Keratinocyte (primary cell): ENCODE data around the gene SLC34A1.

Experiments used
- EZH2 ChIP-seq: IDR thresholded peaks from one replicate; pipeline ENCODE4 v1.6.1; 2012; ENCODE audit warnings: inconsistent platforms, mild to moderate bottlenecking, low read length, moderate library complexity
- TF ChIP-seq, protein P1 (sequence below), 3 experiments: IDR thresholded peaks in 1 of 3; conservative IDR thresholded peaks in 1 of 3; optimal IDR thresholded peaks in 1 of 3; 2 replicates in 2 of 3; 3 replicates in 1 of 3; pipeline versions ENCODE3 to v1.5.1; 2011; ENCODE audit warnings: low read length in 3 of 3, mild to moderate bottlenecking in 3 of 3, moderate library complexity in 2 of 3, control low read depth in 1 of 3, inconsistent platforms in 1 of 3; ENCODE audit not compliant: insufficient read depth in 2 of 3; ENCODE audit errors: extremely low read depth in 1 of 3

DNA sequence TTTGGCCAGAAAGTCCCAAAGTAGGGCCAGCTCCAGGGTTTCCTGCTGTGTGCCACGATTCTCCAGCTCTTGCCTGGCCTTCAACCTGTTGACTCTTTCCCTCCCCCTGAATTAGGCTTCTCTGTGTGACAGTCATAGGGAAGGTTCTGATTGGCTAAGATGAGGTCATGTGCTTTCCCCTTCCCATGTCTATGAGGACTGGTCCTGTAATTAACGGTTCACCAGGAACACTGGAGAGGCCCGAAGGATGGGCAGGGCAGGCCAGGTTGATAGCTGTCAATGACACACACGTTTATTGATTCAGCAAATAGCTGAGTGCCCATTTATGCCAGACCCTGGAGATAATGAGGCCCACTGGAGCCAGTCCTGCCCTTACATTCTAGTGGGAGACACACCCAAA lies 53.4 kb downstream of the SLC34A1 start:
- TF ChIP-seq, protein P1, sequence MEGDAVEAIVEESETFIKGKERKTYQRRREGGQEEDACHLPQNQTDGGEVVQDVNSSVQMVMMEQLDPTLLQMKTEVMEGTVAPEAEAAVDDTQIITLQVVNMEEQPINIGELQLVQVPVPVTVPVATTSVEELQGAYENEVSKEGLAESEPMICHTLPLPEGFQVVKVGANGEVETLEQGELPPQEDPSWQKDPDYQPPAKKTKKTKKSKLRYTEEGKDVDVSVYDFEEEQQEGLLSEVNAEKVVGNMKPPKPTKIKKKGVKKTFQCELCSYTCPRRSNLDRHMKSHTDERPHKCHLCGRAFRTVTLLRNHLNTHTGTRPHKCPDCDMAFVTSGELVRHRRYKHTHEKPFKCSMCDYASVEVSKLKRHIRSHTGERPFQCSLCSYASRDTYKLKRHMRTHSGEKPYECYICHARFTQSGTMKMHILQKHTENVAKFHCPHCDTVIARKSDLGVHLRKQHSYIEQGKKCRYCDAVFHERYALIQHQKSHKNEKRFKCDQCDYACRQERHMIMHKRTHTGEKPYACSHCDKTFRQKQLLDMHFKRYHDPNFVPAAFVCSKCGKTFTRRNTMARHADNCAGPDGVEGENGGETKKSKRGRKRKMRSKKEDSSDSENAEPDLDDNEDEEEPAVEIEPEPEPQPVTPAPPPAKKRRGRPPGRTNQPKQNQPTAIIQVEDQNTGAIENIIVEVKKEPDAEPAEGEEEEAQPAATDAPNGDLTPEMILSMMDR (optimal IDR thresholded peaks at IDR 0.05 in 1 of 3, IDR thresholded peaks at IDR 0.05 in 1 of 3, conservative IDR thresholded peaks at IDR 0.05 in 1 of 3; ENCODE audit: extremely low read depth in 1 of 3, insufficient read depth in 2 of 3, low read length in 3 of 3), result no peak
- no peak for TF ChIP-seq EZH2
